Neural cell (in vitro differentiated cells): ENCODE results near the gene PROCA1. TPM values are rescaled to one million over a fixed set of nuclear protein-coding genes. Genes with fewer than 3 reads are reported as not detected.
"Not testable (repeated sequence)": the region's sequence is repeated elsewhere in the genome, so short reads cannot be mapped to it uniquely, and the experiment has no call there.

Source experiments
- H2AFZ ChIP-seq: fragments of 200-600, 300-800 bp; sonication (generic), shearing (Covaris generic); 2 replicates; pipeline ENCODE4 v1.6.0; 2014; ENCODE audit warnings: low read depth, mild to moderate bottlenecking, antibody characterized with exemption, low read length, moderate library complexity
- H3F3A ChIP-seq: fragments of 200-600 bp; shearing (Covaris generic); 2 replicates; pipeline ENCODE4 v1.6.1; 2016; ENCODE audit warnings: mild to moderate bottlenecking, moderate library complexity, mixed read lengths, antibody characterized with exemption, low read length; ENCODE audit not compliant: insufficient read depth, poor library complexity, severe bottlenecking
- H3K27ac ChIP-seq: fragments of 200-600, 300-800 bp; sonication (generic), shearing (Covaris generic); 2 replicates; pipeline ENCODE4 v1.5.1; 2014; ENCODE audit warnings: mild to moderate bottlenecking, low read length, moderate library complexity
- H3K27me3 ChIP-seq: fragments of 300-800, 200-600 bp; sonication (generic), shearing (Covaris generic); 2 replicates; pipeline ENCODE4 v1.6.0; 2014; ENCODE audit warnings: mild to moderate bottlenecking, low read depth, low read length, moderate library complexity; ENCODE audit not compliant: insufficient read depth
- H3K36me3 ChIP-seq: fragments of 300-800, 200-600 bp; sonication (generic), shearing (Covaris generic); 2 replicates; pipeline ENCODE4 v1.5.1; 2014; ENCODE audit warnings: mild to moderate bottlenecking, antibody characterized with exemption, low read length, moderate library complexity; ENCODE audit not compliant: insufficient read depth
- H3K4me2 ChIP-seq: fragments of 300-800, 200-600 bp; sonication (generic), shearing (Covaris generic); 2 replicates; pipeline ENCODE4 v1.6.0; 2014; ENCODE audit warnings: mild to moderate bottlenecking, low read length
- H3K4me3 ChIP-seq: fragments of 300-800, 200-600 bp; sonication (generic), shearing (Covaris generic); 2 replicates; pipeline ENCODE4 v1.5.1; 2014; ENCODE audit warnings: mild to moderate bottlenecking, low read length, moderate library complexity
- H3K79me2 ChIP-seq: fragments of 200-600 bp; shearing (Covaris generic); replicated peaks from 2 replicates; pipeline ENCODE4 v1.6.0; 2014; ENCODE audit warnings: mild to moderate bottlenecking, low read length, moderate library complexity; ENCODE audit not compliant: insufficient read depth
- H3K9ac ChIP-seq: fragments of 300-800, 200-600 bp; sonication (generic), shearing (Covaris generic); 2 replicates; pipeline ENCODE4 v1.6.1; 2016; ENCODE audit warnings: mild to moderate bottlenecking, low read length, mixed read lengths
- H3K9me2 ChIP-seq: fragments of 200-600 bp; shearing (Covaris generic); 2 replicates; pipeline ENCODE4 v1.6.1; 2016; ENCODE audit warnings: mild to moderate bottlenecking, low read length, mixed read lengths; ENCODE audit not compliant: insufficient read depth
- H3K9me3 ChIP-seq: fragments of 200-600, 300-800 bp; sonication (generic), shearing (Covaris generic); 2 replicates; pipeline ENCODE4 v1.6.1; 2016; ENCODE audit warnings: mild to moderate bottlenecking, mixed run types, low read length, moderate library complexity, mixed read lengths
- H4K20me1 ChIP-seq: fragments of 200-600 bp; shearing (Covaris generic); 2 replicates; pipeline ENCODE4 v1.6.1; 2016; ENCODE audit warnings: mild to moderate bottlenecking, mixed run types; ENCODE audit not compliant: insufficient read depth
- CTCF ChIP-seq: fragments of 450-650 bp; IDR thresholded peaks from 2 replicates; pipeline ENCODE4 v1.5.1; 2014; ENCODE audit warnings: antibody characterized with exemption, mild to moderate bottlenecking, moderate library complexity; ENCODE audit not compliant: poor library complexity, severe bottlenecking
- EP300 ChIP-seq: fragments of 450-650 bp; conservative IDR thresholded peaks from 2 replicates; pipeline ENCODE4 v1.6.1; 2014; ENCODE audit warnings: antibody characterized with exemption, mild to moderate bottlenecking, moderate library complexity; ENCODE audit not compliant: poor library complexity, severe bottlenecking
- EZH2 ChIP-seq: fragments of 200-600, 300-800 bp; shearing (Covaris generic), sonication (generic); IDR thresholded peaks from 2 replicates; pipeline ENCODE4 v1.6.1; 2014; ENCODE audit warnings: antibody characterized with exemption, low read length, borderline replicate concordance, mild to moderate bottlenecking; ENCODE audit not compliant: insufficient read depth, poor library complexity, severe bottlenecking
- MXI1 ChIP-seq: fragments of 450-650 bp; conservative IDR thresholded peaks from 2 replicates; pipeline ENCODE4 v1.6.1; 2014; ENCODE audit warnings: antibody characterized with exemption, mild to moderate bottlenecking; ENCODE audit not compliant: poor library complexity, severe bottlenecking
- POLR2AphosphoS5 ChIP-seq: IDR thresholded peaks from 2 replicates; pipeline ENCODE4 v1.6.1; 2012
- REST ChIP-seq: IDR thresholded peaks from 2 replicates; pipeline ENCODE4 v1.6.1; 2012; ENCODE audit warnings: borderline replicate concordance
- SMC3 ChIP-seq: fragments of 450-650 bp; conservative IDR thresholded peaks from 2 replicates; pipeline ENCODE4 v1.6.1; 2014; ENCODE audit warnings: antibody characterized with exemption, mild to moderate bottlenecking, moderate library complexity; ENCODE audit not compliant: poor library complexity
- TAF1 ChIP-seq: IDR thresholded peaks from 2 replicates; pipeline ENCODE4 v1.6.1; 2012; ENCODE audit warnings: low read depth
- polyA plus RNA-seq: library from polyadenylated mRNA; depleted of rRNA; stranded (reverse); fragments of >200 nt; gene quantifications from 2 replicates; pipeline ENCODE4 v1.2.3, GENCODE V29; 2014

Gene PROCA1
- polyA plus RNA-seq, 1 donor from 2014 or later, result 20.7 TPM

GRCh38 chr17:28661635-28662526 is 49.8 kb downstream of the PROCA1 start, which contains the start of the genes SDF2 and SUPT6H:
SDF2 (minus strand) TSS chr17:28661906; CDS start chr17:28661876, 30 bp downstream.
SUPT6H (plus strand) TSS chr17:28662205; CDS start chr17:28673402, 11,197 bp downstream.
- Histone ChIP-seq H3K36me3 (peaks cover 4% of the 10 kb centered on the region), H3K27me3 (no peaks in the 10 kb centered on the region), H3K9ac (peak within 1 kb of the TSS; percentile 95), H3K79me2 (peaks cover 67% of the 10 kb centered on the region), H3K27ac (peak within 1 kb of the TSS; percentile 98), H4K20me1 (peaks cover 4% of the 10 kb centered on the region), H3K9me3 (no peaks in the 10 kb centered on the region), H3K9me2 (no peaks in the 10 kb centered on the region), H2AFZ (peak within 1 kb of the TSS; percentile 90), H3K4me3 (peak within 1 kb of the TSS; percentile 92), H3F3A (no peaks in the 10 kb centered on the region), H3K4me2 (peak within 1 kb of the TSS; percentile 98)
- TF ChIP-seq TAF1 (peak; percentile 67), EZH2 (no peak), MXI1 (peak; percentile 87), SMC3 (no peak), POLR2AphosphoS5 (peak; percentile 97), EP300 (peak; percentile 58), REST (peak; percentile 95), CTCF (no peak)

GRCh38 chr17:28659497-28659881 is 52.2 kb downstream of the PROCA1 start:
- H3K4me3 ChIP-seq, H3K4me2 ChIP-seq, H3K27ac ChIP-seq, H4K20me1 ChIP-seq, H3K9me3 ChIP-seq, H3K27me3 ChIP-seq, H3K9ac ChIP-seq, H3K9me2 ChIP-seq, H2AFZ ChIP-seq, H3F3A ChIP-seq, H3K36me3 ChIP-seq: not testable (repeated sequence)
- peaks cover 50% of the 10 kb centered on the region for H3K79me2 ChIP-seq

GRCh38 chr17:28658766-28659496 is 52.8 kb downstream of the PROCA1 start:
- H3K4me3 ChIP-seq, H3K9ac ChIP-seq, H3K9me3 ChIP-seq, H3K9me2 ChIP-seq, H3K36me3 ChIP-seq, H3K27ac ChIP-seq, H3F3A ChIP-seq, H3K4me2 ChIP-seq, H4K20me1 ChIP-seq, H2AFZ ChIP-seq, H3K27me3 ChIP-seq: not testable (repeated sequence)
- H3K79me2 ChIP-seq, result peaks cover 45% of the 10 kb centered on the region

- H3K9me2 ChIP-seq, result not testable (repeated sequence)
Measured at GRCh38 chr17:28658342-28658741, 53.3 kb downstream of the PROCA1 start.

More at GRCh38 chr17:28658342-28658741, 53.3 kb downstream of the PROCA1 start:
- H3K79me2 ChIP-seq, result peaks cover 39% of the 10 kb centered on the region
- H2AFZ ChIP-seq, H3K36me3 ChIP-seq, H3K27me3 ChIP-seq, H3K4me3 ChIP-seq, H3K27ac ChIP-seq, H3F3A ChIP-seq, H4K20me1 ChIP-seq, H3K9ac ChIP-seq, H3K4me2 ChIP-seq, H3K9me3 ChIP-seq: not testable (repeated sequence)
